HEK293 (cell line): ENCODE data around the gene TK1.

ENCODE experiments used
- CTCF ChIA-PET: fragments of 350-600 bp; formaldehyde crosslinking; extraction: SDS; loops from one replicate; lab custom pipeline; 2021; ENCODE audit warnings: antibody characterized with exemption; lab: Yijun Ruan, JAX
- POLR2A ChIA-PET: fragments of 300-600 bp; formaldehyde crosslinking; extraction: SDS; loops from one replicate; lab custom pipeline; 2020; ENCODE audit warnings: antibody characterized with exemption, inconsistent platforms; lab: Yijun Ruan, JAX
- H3K27ac ChIP-seq: fragments of 200-500 bp; sonication (Bioruptor generic); 2 replicates; pipeline ENCODE4 v1.5.1; 2014; ENCODE audit warnings: low read depth, low read length, control low read depth, inconsistent platforms; ENCODE audit errors: extremely low read depth
- H3K36me3 ChIP-seq, 2 experiments: fragments of 200-500 bp in 1 of 2; sonication (Bioruptor generic) in 1 of 2; 1 replicate in 1 of 2; 2 replicates in 1 of 2; pipeline ENCODE4 v1.5.1; 2014 to 2017; ENCODE audit warnings: inconsistent platforms in 2 of 2, low read length in 2 of 2; ENCODE audit not compliant: control insufficient read depth in 2 of 2, insufficient read depth in 1 of 2
- H3K4me1 ChIP-seq: fragments of 200-500 bp; sonication (Bioruptor generic); 2 replicates; pipeline ENCODE4 v1.5.1; 2014; ENCODE audit warnings: mild to moderate bottlenecking, low read length, inconsistent platforms; ENCODE audit not compliant: control insufficient read depth, insufficient read depth
- H3K4me3 ChIP-seq: 2 replicates; pipeline ENCODE4 v1.5.1; 2011; ENCODE audit warnings: low read depth, mild to moderate bottlenecking, control low read depth, low read length, moderate library complexity
- H3K9me3 ChIP-seq: fragments of 200-500 bp; sonication (Bioruptor generic); 2 replicates; pipeline ENCODE4 v1.5.1; 2014; ENCODE audit warnings: low read depth, low read length, inconsistent platforms; ENCODE audit not compliant: control insufficient read depth, insufficient read depth
- GLIS2 ChIP-seq: fragments of 450-650 bp; formaldehyde crosslinking; IDR thresholded peaks from 2 replicates; pipeline ENCODE4 v1.5.1; 2016; ENCODE audit warnings: missing biosample characterization, missing genetic modification characterization
- SP2 ChIP-seq: fragments of 450-650 bp; formaldehyde crosslinking; IDR thresholded peaks from 2 replicates; pipeline ENCODE4 v1.5.1; 2016; ENCODE audit warnings: missing biosample characterization, missing genetic modification characterization
- ZBTB20 ChIP-seq: fragments of 450-650 bp; formaldehyde crosslinking; IDR thresholded peaks from 2 replicates; pipeline ENCODE4 v1.5.1; 2016; ENCODE audit warnings: missing biosample characterization, missing genetic modification characterization
- ZNF266 ChIP-seq: fragments of 450-650 bp; formaldehyde crosslinking; IDR thresholded peaks from 2 replicates; pipeline ENCODE4 v1.5.1; 2016; ENCODE audit warnings: missing biosample characterization, missing genetic modification characterization, low read depth
- TF ChIP-seq, protein P1 (sequence below): fragments of 450-650 bp; formaldehyde crosslinking; IDR thresholded peaks from 2 replicates; pipeline ENCODE4 v1.5.1; 2016; ENCODE audit warnings: missing biosample characterization, missing genetic modification characterization, low read depth
- TF ChIP-seq, protein P2 (sequence below): fragments of 450-650 bp; formaldehyde crosslinking; IDR thresholded peaks from 2 replicates; pipeline ENCODE4 v1.5.1; 2016; ENCODE audit warnings: missing biosample characterization, missing genetic modification characterization
- TF ChIP-seq, protein P3 (sequence below): fragments of 450-650 bp; formaldehyde crosslinking; IDR thresholded peaks from 2 replicates; pipeline ENCODE4 v1.5.1; 2016; ENCODE audit warnings: missing biosample characterization, missing genetic modification characterization

Gene TK1

DNA sequence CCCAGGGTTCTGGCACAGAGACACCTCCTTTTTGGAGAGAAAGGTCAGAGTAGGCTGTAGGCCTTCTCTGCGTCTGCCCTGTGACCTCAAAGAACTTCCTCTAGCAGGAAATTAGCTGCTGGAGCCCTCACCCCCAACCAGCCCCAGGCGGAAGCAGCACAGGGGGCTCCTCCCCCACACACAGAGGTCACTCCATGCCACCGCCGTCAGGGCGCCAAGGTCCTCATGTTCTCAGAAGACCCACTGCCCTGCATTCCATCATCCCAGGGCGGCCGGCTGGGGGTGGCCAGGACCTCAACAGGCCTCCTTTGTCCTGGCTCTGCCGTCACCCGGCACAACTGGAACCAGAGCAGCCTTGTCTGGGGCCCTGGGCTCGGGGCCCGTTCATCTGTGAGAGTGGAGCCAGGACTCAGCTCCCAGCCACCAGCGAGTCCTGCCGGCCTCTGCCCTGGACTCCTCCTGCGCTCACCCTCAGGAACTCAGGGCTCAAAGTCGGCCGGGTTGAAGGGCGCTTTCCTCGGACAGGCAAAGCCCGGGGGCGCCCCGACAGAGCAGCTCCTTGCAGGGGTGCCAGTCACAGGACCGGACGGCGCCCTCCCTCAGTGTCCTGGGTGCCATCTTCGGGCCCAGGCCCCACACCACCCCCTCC lies 59.5 kb downstream of the TK1 start:
- no peaks in the 10 kb centered on the region for H3K9me3 ChIP-seq
- TF ChIP-seq GLIS2 (peak; percentile 25), ZNF266 (tag by site-specific recombination) (no peak), ZBTB20 (tag by site-specific recombination) (peak; percentile 17; the same call in 1 of the 2 replicates)
- TF ChIP-seq, protein P1, sequence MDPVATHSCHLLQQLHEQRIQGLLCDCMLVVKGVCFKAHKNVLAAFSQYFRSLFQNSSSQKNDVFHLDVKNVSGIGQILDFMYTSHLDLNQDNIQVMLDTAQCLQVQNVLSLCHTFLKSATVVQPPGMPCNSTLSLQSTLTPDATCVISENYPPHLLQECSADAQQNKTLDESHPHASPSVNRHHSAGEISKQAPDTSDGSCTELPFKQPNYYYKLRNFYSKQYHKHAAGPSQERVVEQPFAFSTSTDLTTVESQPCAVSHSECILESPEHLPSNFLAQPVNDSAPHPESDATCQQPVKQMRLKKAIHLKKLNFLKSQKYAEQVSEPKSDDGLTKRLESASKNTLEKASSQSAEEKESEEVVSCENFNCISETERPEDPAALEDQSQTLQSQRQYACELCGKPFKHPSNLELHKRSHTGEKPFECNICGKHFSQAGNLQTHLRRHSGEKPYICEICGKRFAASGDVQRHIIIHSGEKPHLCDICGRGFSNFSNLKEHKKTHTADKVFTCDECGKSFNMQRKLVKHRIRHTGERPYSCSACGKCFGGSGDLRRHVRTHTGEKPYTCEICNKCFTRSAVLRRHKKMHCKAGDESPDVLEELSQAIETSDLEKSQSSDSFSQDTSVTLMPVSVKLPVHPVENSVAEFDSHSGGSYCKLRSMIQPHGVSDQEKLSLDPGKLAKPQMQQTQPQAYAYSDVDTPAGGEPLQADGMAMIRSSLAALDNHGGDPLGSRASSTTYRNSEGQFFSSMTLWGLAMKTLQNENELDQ (tag by site-specific recombination) = no peak
- H3K4me1 ChIP-seq = peaks cover 6% of the 10 kb centered on the region; the same call in 1 of the 2 replicates
- H3K27ac ChIP-seq = no peak overlapping the region; the same call in 1 of the 2 replicates
- H3K36me3 ChIP-seq = peaks cover 7 to 18% of the 10 kb centered on the region in 2 experiments; a peak in 2 of 3 replicates
- CTCF ChIA-PET = interaction anchor here (0.6 to 2.2 kb wide), 11 partner anchors 10 to 1446 kb away, joined by 3 to 13 read pairs (median 3); partner anchors contain the start of genes AFMID and TK1
- H3K4me3 ChIP-seq = no peak overlapping the region
- POLR2A ChIA-PET = interaction anchor here (0.5 to 2.1 kb wide), 3 partner anchors 13 to 153 kb away, joined by 5 to 13 read pairs (median 8); no protein-coding TSS in a partner anchor

DNA sequence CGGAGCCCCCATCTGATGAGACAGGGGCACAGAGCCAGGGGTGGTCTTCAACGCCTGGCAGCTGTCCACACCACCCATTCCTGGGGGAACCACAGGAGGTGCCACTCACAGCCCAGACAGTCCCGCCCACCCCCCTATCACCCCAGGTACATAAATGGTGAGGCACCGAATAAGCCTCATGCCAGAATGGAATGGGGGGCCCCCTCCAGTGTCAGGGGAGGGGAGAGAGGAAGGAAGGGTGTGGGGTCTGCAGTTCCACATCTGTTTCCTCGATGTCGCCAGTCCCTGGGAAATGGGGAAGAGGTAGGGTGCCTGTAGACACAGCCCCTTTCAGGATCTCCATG lies 60.0 kb downstream of the TK1 start:
- CTCF ChIA-PET = interaction anchor here (0.7 to 2.2 kb wide), 6 partner anchors 11 to 60 kb away, joined by 3 to 13 read pairs (median 5); partner anchors contain the start of genes AFMID and TK1
- H3K36me3 ChIP-seq = peaks cover 7 to 21% of the 10 kb centered on the region in 2 experiments; a peak in 2 of 3 replicates

More for the DNA sequence above, 60.0 kb downstream of the TK1 start:
- POLR2A ChIA-PET = interaction anchor here (0.9 kb wide), 1 partner anchor 13 kb away, joined by 5 read pairs; no protein-coding TSS in a partner anchor
- TF ChIP-seq SP2 (tag by site-specific recombination) = 0 out of 2 replicates have a peak, but pooled peaks have one; percentile 7
- TF ChIP-seq, protein P2, sequence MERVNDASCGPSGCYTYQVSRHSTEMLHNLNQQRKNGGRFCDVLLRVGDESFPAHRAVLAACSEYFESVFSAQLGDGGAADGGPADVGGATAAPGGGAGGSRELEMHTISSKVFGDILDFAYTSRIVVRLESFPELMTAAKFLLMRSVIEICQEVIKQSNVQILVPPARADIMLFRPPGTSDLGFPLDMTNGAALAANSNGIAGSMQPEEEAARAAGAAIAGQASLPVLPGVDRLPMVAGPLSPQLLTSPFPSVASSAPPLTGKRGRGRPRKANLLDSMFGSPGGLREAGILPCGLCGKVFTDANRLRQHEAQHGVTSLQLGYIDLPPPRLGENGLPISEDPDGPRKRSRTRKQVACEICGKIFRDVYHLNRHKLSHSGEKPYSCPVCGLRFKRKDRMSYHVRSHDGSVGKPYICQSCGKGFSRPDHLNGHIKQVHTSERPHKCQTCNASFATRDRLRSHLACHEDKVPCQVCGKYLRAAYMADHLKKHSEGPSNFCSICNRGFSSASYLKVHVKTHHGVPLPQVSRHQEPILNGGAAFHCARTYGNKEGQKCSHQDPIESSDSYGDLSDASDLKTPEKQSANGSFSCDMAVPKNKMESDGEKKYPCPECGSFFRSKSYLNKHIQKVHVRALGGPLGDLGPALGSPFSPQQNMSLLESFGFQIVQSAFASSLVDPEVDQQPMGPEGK (tag by site-specific recombination) = 0 out of 2 replicates have a peak, but pooled peaks have one; percentile 5
- TF ChIP-seq, protein P3, sequence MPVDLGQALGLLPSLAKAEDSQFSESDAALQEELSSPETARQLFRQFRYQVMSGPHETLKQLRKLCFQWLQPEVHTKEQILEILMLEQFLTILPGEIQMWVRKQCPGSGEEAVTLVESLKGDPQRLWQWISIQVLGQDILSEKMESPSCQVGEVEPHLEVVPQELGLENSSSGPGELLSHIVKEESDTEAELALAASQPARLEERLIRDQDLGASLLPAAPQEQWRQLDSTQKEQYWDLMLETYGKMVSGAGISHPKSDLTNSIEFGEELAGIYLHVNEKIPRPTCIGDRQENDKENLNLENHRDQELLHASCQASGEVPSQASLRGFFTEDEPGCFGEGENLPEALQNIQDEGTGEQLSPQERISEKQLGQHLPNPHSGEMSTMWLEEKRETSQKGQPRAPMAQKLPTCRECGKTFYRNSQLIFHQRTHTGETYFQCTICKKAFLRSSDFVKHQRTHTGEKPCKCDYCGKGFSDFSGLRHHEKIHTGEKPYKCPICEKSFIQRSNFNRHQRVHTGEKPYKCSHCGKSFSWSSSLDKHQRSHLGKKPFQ (tag by site-specific recombination) = no peak
- TF ChIP-seq, protein P1 (tag by site-specific recombination) = no peak
- no peak overlapping the region for H3K27ac ChIP-seq
- no peak overlapping the region for H3K4me3 ChIP-seq
- H3K4me1 ChIP-seq = peaks cover 6% of the 10 kb centered on the region; the same call in 1 of the 2 replicates
- no peaks in the 10 kb centered on the region for H3K9me3 ChIP-seq
